ENCODE data around the gene HHAT.
"Not testable (repeated sequence)": the region's sequence is repeated elsewhere in the genome, so short reads cannot be mapped to it uniquely, and the experiment has no call there.

HHAT gene

DNA sequence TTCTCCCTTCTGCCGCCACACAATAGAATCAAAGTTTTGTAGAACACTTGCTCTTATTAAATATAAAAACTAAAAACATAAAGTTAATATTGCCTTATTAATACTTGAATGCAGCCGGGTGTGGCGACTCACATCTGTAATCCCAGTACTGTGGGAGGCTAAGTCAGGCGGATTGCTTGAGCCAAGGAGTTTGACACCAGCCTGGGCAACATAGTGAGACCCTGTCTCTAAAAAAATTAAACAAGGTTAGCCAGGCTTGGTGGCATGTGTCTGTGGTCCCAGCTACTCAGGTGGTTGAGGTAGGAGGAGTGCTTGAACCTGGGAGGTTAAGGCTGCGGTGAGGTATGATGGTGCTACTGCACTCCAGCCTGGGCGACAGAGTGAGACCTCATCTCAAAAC is 13.2 kb upstream of the HHAT start:
- DNase-seq, result no peak

DNA sequence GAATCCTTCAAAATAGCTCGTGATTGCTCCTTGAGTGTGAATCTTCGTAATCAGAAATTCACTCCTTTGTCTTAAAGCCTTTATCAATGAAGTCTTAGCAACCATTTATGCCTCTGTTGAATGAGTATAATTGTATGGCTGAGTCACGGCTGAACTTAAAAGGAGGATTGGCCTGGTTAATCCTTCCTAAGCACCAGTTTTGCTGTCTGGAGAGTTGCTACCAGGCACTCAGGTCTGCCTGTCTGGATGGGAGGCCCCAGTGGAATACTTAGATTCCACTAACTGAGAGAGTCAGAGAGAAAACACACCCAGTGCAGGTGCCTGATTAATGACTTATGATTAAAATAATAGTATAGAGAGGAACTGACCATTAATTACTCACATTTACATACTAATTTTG is 7.6 kb upstream of the HHAT start:
- no peak for DNase-seq

- no peak for DNase-seq
Observed at GRCh38 chr1:210321552-210321951, 7.2 kb upstream of the HHAT start.

GRCh38 chr1:210323957-210324356 is 4.7 kb upstream of the HHAT start:
- DNase-seq, result no peak

GRCh38 chr1:210325026-210325670 is 3.6 kb upstream of the HHAT start:
- DNase-seq, result no peak

DNA sequence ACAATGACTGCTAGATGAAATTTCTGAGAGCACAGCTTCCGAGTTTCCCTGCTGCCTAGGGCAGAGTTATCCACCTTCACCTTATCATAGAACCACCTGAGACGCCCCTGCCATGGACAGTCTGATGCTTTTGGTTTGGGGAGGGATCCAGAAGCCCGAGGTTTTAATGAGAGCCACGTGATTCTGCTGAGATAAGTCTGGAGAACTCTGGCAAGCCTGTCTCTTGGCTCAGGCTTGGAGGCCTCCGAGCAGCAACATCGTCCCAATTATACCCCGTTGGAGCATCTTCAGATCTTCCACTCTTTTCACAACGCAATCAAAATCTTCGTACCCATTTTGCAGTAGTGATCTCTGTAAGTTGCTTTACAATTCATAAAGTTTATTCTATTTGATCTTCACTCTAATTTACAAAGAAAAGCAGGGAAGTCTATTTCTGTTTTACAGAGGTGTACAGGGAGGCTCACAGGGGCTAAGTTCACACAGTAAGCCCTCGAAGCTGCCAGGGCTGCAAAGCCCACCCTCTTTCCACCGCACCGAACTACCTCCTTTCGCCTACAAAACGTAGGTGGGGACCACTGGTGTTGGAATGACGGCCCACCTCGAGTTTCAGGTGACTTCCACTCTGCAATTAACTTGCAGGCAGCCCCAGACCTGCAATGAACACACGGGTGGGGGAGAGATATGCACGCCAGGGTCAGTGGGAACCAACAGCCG is 513 bp upstream of the HHAT start:
- no peak for DNase-seq

GRCh38 chr1:210330279-210330866 is 1.7 kb downstream of the HHAT start:
- no peak for DNase-seq

- no peak for DNase-seq
Observed at GRCh38 chr1:210332233-210332632, 3.5 kb downstream of the HHAT start.

DNA sequence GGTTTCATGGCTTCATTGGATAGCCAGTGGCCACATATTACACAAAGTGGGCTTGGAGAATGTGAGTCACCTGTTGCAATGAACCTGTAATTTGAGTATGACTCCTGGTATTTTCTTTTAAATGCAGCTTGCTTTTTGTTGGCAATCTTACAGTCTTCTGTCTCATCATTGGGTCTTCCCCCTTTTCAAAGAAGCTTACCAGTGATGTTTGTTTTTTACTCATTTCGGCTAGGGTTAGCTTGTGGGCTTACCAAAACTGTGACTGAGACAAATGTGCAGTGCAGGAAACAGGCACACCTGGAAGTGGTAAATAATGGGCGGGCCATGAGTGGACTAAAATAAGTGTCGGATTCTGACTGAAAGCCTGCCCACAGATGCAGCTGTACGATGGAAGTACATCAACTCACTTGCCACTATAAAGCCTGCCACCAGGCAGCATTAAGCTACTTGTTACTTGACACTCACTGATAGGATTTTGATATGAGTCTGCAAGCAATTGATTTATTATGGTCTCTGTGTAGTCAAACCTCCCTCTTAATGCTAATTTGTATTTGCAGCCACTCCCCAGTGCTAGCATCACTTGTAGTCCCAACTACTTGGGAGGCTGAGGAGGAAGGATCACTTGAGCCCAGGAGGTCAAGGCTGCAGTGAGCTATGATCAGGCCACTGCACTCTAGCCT is 4.2 kb downstream of the HHAT start:
- no peak for DNase-seq

DNA sequence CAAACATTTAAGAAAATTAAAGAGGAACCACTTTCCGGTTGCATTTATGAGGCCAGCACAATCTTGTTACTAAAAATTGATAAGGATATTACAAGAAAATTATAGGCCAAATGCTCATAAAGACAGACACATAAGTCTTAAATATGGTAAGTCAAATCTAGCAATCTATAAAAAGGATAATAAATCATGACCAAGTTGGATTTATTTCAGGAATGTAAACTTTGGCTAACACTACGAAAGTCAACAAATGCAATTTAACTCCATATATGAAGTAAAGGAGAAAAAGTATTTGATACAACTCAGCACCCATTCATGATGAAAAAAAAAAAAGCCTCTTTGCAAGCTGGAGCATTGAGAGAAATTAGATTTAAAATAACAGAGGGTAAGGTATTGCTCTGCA is 6.3 kb downstream of the HHAT start:
- DNase-seq, result no peak

DNA sequence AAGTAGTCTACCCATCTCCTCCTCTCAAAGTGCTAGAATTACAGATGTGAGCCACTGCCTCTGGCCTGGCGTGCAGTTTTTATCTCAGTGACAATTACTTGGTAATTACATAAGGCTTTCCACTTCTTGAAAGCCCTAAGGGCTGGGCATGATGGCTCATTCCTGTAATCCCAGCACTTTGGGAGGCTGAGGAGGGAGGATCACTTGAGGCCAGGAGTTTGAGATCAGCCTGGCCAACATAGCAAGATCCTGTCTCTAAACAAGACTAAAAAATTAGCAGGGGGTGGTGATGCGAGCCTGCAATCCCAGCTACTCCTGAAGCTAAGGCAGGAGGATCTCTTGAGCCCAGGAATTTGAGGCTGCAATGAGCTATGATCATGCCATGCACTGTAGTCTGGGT is 7.7 kb downstream of the HHAT start:
- no peak for DNase-seq

DNA sequence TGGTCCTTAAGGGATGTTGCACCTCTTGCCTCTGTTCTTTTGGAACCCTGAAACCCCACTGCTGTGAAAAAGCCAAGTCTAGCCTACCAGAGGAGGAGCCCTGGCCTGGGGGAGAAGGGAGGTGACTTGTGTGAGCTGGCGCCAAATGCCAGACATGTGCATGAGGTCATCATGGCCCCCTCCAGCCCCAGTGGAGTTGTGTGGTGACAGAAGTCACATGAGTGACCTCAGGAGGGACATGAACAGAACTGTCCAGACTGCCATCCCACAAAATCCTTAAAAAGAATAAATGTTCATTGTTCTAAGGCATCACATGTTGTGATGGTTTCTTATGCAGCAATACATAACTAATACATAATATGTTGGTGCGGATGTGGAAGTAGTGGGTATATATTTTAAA is 10.8 kb downstream of the HHAT start:
- no peak for DNase-seq

- DNase-seq, result no peak
Observed at GRCh38 chr1:210340311-210340710, 11.6 kb downstream of the HHAT start.

DNA sequence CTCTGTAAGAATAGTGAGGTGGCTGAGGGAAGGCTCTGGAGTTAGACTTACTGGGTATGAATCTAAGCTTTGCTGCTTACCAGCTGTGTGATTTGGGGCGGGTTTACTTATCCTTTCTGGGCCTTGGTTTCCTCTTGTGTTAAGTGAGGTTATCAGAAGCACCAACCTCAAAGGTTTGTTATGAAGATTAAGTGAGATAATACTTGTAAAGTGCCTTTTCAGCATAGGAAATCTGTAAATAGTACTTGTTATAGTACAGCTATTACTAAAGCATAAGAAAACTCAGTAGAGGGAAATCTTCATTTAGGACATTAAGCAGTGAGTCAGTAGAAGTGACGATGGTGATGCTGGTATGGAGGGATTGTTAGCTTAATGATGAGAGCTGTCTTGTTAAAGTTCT is 12.1 kb downstream of the HHAT start:
- DNase-seq, result no peak

- DNase-seq, result no peak
Observed at GRCh38 chr1:210342986-210343780, 14.5 kb downstream of the HHAT start.

DNA sequence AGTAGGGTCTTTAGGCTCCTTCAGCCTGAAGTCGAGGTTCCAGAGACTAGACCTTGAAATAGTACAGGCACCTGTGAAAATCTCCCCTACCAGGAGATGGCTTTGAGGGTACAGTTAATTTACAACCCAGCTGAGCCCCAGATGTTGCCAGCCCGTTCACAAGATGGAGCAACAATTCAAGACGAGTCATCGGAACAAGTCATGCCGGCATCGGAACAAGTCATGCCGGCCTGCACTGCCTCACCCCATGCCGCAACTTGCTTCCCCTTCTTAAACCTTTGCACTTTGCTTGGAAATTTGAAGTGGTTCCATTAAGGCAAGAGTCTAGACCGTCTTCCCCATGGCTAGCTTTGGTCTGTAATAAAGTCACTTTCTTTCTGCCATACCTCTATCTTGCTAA is 16.0 kb downstream of the HHAT start:
- DNase-seq, result no peak

DNA sequence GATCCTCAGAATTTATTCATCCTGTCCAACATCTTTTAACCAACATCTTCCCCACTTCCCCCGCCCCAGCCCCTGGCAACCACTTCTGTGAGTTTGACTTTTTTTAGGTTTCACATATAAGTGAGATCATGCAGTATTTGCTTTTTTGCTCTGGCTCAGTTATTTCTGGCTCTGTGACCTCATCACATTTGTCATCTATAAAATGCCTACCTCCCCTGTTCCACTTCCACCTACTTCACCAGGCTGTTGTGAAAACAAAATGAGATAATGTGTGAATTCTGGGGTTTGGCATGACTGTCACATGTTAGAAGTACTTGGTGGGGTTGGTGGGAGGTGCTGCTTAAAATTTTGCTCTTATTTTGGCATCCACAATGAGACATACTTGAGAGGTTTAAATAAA is 18.4 kb downstream of the HHAT start:
- no peak for DNase-seq

DNA sequence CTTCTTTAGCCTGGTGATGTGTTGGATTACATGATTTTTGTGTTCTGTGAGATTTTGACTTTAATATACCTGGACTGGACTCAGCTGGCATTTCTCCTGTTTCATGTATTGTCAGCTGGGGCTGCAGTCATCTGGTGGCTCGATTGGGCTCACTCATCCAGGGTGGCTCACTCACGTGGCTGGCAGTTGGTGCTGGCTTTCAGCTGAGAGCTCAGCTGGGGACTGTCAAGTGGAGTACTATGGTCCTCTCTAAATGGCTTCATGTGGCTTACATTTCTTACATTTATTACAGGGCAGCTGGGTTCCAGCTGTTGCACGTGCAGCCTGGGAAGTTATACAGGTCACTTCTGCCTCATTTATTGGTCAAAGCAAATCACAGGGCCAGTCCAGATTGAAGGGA is 22.8 kb downstream of the HHAT start:
- no peak for DNase-seq

DNA sequence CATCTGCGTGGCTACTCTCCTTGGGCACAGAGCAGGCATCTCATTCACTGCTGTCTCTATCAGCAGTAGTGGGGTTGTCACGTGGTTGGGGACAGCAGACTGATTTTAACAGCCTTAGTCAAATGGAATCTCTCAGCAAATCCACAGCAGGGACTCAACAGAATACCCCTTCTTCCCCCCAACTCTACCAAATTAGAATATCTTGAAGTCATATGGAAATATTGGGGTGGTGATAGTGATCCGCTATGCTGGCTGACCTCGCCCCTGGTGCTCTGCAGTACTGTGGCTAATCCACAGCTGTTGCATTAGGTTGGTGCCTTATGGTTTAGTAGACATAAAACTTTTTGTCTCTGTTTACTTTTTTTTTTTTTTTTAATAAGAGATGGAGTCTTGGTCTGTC is 23.9 kb downstream of the HHAT start:
- DNase-seq, result no peak

DNA sequence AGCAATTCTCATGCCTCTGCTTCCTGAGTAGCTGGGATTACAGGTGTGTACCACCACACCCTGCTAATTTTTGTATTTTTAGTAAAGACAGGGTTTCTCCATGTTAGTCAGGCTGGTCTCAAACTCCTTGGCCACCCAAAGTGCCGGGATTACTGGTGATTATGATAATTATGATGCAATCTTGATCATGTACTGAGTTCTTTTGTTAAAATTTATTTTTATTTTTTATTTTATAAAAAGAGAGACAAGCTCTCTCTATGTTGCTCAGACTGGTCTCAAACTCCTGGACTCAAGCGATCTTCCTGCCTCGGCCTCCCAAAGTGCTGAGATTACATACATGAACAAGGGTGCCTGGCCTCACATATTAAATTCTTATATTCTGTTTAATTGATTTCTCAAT is 25.6 kb downstream of the HHAT start:
- not testable (repeated sequence) for DNase-seq

GRCh38 chr1:210358626-210359025 is 29.9 kb downstream of the HHAT start:
- DNase-seq, result no peak

DNA sequence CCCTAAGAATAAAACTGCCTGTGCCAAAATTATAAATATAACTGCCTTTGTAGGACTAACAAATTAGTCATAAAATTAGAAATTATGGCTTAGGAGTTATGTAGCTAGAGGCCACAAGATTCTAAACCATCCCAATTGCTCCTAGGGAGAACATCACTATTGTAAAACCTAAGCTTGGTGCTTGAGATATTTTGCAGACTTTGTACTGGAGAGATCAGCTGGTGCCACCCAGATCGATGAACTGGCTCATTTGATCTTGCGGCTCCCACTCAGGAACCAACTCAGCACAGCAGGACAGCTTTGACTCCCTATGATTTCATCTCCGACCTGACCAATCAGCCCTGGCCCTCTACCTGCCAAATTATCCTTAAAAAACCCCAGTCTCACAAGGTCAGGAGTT is 30.6 kb downstream of the HHAT start:
- DNase-seq, result no peak

DNA sequence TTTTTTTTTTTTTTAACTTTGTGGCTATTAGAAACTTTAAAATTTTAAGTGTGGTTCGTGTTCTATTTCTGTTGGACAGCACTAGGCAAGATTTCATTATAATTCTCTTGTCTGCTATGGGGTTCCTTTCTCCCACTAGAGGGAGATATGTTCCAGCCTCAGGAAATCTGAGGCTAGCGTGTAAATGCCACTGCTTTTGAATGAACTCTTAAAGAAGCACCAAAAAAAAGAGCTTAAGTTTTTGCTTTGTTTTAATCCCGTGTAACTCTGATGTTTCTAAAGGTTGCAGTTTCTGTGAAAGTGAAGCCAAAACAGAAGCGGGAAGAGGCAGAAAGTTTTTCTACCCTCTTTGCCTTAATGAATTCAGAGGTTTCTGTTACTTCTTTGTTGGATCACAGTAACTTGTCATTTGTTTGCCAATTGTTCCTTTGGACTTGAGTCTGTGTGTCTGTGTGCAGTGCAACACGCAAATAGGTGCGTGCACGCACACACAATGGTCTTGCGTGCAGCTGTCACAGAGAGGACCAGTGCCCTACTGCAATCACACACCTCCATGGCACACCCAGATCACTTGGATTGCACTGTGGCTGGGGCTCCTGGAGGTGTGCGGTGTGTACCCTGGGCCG is 32.3 kb downstream of the HHAT start:
- no peak for DNase-seq
